Measurements from ENCODE around the gene COL21A1. TPM values are rescaled to one million over a fixed set of nuclear protein-coding genes. Genes with fewer than 3 reads are reported as not detected.

COL21A1 gene
- total and polyA plus RNA-seq, 11 donors: 21.7 to 110 (median 49.1) TPM

- Histone ChIP-seq H3K27ac (no peak overlapping the region), H3K9me3 (no peaks in the 10 kb centered on the region), H3K4me1 (peaks cover 0 to 9% (median 0%) of the 10 kb centered on the region in 12 donors), H3K4me3 (no peak overlapping the region), H3K36me3 (peaks cover 0 to 4% (median 0%) of the 10 kb centered on the region in 9 donors), H3K27me3 (no peaks in the 10 kb centered on the region)
- no peak for DNase-seq
- ATAC-seq: no peak
- WGBS, 4 donors: 0 to 32% (median 0%) methylated on average over 1 of the region's 1 CpG
- no peak for TF ChIP-seq POLR2A (IDR thresholded peaks at IDR 0.05)
- TF ChIP-seq CTCF (IDR thresholded peaks at IDR 0.05): no peak
- intact Hi-C loops (cut with DNase I): no loop called here
Observed at GRCh38 chr6:56145616-56146015, 101.8 kb downstream of the COL21A1 start.

GRCh38 chr6:56144538-56145324, 102.6 kb downstream of the COL21A1 start:
- Histone ChIP-seq H3K36me3 (peaks cover 0 to 4% (median 0%) of the 10 kb centered on the region in 9 donors), H3K4me3 (no peak overlapping the region), H3K27me3 (no peaks in the 10 kb centered on the region), H3K9me3 (no peaks in the 10 kb centered on the region), H3K4me1 (peaks cover 0 to 9% (median 0%) of the 10 kb centered on the region in 12 donors), H3K27ac (no peak overlapping the region)
- WGBS, 4 donors: 82 to 91% (median 87%) methylated on average over 4 of the region's 4 CpGs
- DNase-seq: no peak
- ATAC-seq: no peak
- intact Hi-C loops (cut with DNase I): no loop called here
- TF ChIP-seq CTCF (IDR thresholded peaks at IDR 0.05) (no peak), POLR2A (IDR thresholded peaks at IDR 0.05) (no peak)

GRCh38 chr6:56143796-56144195, 103.6 kb downstream of the COL21A1 start:
- 66 to 76% (median 74%) methylated on average over 2 of the region's 2 CpGs for WGBS, 4 donors
- H3K36me3 ChIP-seq: peaks cover 0 to 4% (median 0%) of the 10 kb centered on the region in 9 donors
- no peaks in the 10 kb centered on the region for H3K27me3 ChIP-seq
- no peak overlapping the region for H3K4me3 ChIP-seq
- intact Hi-C loops (cut with DNase I): no loop called here
- no peak overlapping the region for H3K27ac ChIP-seq
- no peak for TF ChIP-seq CTCF (IDR thresholded peaks at IDR 0.05)
- TF ChIP-seq POLR2A (IDR thresholded peaks at IDR 0.05): no peak
- ATAC-seq (no peak), DNase-seq (no peak)
- no peaks in the 10 kb centered on the region for H3K9me3 ChIP-seq
- peaks cover 0 to 9% (median 0%) of the 10 kb centered on the region in 12 donors for H3K4me1 ChIP-seq

- no peak for TF ChIP-seq CTCF (IDR thresholded peaks at IDR 0.05)
- ATAC-seq: no peak
- no peaks in the 10 kb centered on the region for H3K4me1 ChIP-seq
- no peak overlapping the region for H3K27ac ChIP-seq
- no peak overlapping the region for H3K4me3 ChIP-seq
- intact Hi-C loops (cut with DNase I): no loop called here
- no peak for DNase-seq
- H3K27me3 ChIP-seq: no peaks in the 10 kb centered on the region
- no peaks in the 10 kb centered on the region for H3K9me3 ChIP-seq
- peaks cover 0 to 4% (median 0%) of the 10 kb centered on the region in 9 donors for H3K36me3 ChIP-seq
Observed at GRCh38 chr6:56140090-56140489, 107.3 kb downstream of the COL21A1 start.
